CD4-positive, alpha-beta T cell treated with Interleukin-15 for 1 hour (primary cell): ENCODE results near the gene SCYGR8.

Experiments used
- DNase-seq: peaks from one replicate; pipeline ENCODE4 v3.0.0-alpha.2; 2020

Gene SCYGR8

GRCh38 chr2:227765788-227766372 is 20.2 kb downstream of the SCYGR8 start:
- DNase-seq = no peak

GRCh38 chr2:227766373-227766883 is 20.7 kb downstream of the SCYGR8 start:
- DNase-seq = peak; percentile 36

GRCh38 chr2:227767830-227768229 is 22.1 kb downstream of the SCYGR8 start:
- no peak for DNase-seq

- no peak for DNase-seq
These were observed 26.5 kb downstream of the SCYGR8 start for GRCh38 chr2:227772197-227772661.

- no peak for DNase-seq
These were observed 27.2 kb downstream of the SCYGR8 start for GRCh38 chr2:227772932-227773331.

- DNase-seq = no peak
These were observed 28.4 kb downstream of the SCYGR8 start for GRCh38 chr2:227774011-227774624.

GRCh38 chr2:227774895-227775842 is 29.5 kb downstream of the SCYGR8 start:
- no peak for DNase-seq

GRCh38 chr2:227780981-227781615 is 35.4 kb downstream of the SCYGR8 start:
- DNase-seq = no peak

- DNase-seq = no peak
These were observed 36.1 kb downstream of the SCYGR8 start for GRCh38 chr2:227781841-227782240.

GRCh38 chr2:227782804-227783203 is 37.1 kb downstream of the SCYGR8 start:
- DNase-seq = no peak

GRCh38 chr2:227783404-227784138 is 37.9 kb downstream of the SCYGR8 start:
- DNase-seq = no peak

- no peak for DNase-seq
These were observed 39.6 kb downstream of the SCYGR8 start for GRCh38 chr2:227785293-227785692.

- DNase-seq = no peak
These were observed 42.9 kb downstream of the SCYGR8 start for GRCh38 chr2:227788561-227789018.

- DNase-seq = no peak
These were observed 44.1 kb downstream of the SCYGR8 start for GRCh38 chr2:227789803-227790202.

GRCh38 chr2:227793148-227793712 is 47.5 kb downstream of the SCYGR8 start:
- DNase-seq = no peak
